ENCODE data around the gene PPP1CA.

The PPP1CA gene

GRCh38 chr11:67401495-67402191 lies at the start of gene PPP1CA:
Gene PPP1CA, minus strand, starts transcription at chr11:67401858. Its CDS starts 76 bp downstream, at chr11:67401782.
- peak; percentile 98 for DNase-seq

GRCh38 chr11:67450796-67451657 lies 49.4 kb upstream of the PPP1CA start:
- no peak for DNase-seq

GRCh38 chr11:67449116-67449844 lies 47.6 kb upstream of the PPP1CA start:
- DNase-seq, result no peak

DNA sequence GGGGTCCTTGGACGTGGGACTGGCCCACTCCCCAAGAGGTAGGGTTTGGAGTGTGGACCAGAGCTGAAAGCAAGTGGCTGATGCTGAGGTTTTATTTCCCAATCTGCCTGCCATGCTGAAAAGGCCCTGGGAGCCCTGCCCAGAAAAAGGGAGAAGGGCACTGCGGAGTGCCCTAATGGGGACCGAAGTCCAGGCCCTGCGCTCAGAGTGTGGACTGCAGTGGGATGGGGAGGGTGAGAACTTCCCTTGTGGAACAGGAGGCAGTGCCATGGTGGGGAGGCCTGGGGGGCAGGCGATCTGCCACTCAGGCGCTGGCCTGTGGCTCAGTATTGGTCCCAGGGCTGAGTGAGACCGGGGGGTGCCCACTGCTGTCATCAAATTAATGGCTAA lies 46.6 kb upstream of the PPP1CA start:
- no peak for DNase-seq

DNA sequence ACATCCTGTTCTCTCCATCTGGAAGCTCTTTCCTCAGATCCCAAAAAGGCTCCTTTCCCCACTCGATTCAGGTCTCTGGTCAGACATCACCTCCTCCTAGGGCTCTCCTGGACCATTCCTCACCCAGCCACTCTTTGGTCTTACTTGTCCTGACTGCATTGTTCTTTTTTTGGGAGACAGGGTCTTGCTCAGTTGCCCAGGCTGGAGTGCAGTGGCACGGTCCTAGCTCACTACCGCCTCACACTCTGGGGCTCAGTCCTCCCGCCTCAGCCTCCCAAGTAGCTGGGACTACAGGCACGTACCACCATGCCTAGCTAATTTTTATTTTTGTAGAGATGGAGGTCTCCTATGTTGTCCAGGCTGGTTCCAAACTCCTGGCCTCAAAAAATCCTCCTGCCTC lies 43.9 kb upstream of the PPP1CA start:
- DNase-seq, result no peak

GRCh38 chr11:67442504-67443404 lies 41.1 kb upstream of the PPP1CA start:
- no peak for DNase-seq

DNA sequence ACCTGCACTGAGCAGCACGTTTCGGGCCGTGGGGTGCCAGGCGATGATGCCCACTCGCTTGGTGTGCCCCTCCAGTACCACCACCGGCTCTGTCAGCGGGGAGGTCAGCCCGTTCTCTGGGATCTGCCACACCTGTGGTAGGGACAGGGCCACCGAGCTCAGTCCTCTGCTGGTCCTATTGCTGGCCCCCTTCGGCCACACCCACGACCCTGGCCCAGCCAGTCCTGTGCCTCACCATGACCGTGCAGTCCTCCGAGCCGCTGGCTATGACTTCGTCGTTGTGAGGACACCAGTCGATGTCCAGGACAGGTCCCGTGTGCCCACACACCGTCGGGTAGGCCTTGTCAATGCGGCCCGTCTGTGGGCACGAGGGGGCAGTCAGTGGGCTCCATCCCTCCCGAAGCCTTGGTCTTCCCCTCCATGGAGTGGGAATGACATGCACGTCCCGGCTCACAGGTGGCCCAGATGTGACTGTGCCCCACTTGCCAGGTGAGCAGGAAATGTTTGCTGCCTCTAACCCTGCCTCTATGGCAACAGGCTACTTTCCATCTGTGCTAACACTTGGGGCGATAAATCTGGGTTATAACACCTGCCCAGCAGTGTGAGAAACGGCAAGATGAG lies 40.2 kb upstream of the PPP1CA start:
- no peak for DNase-seq

GRCh38 chr11:67441098-67441563 lies 39.5 kb upstream of the PPP1CA start:
- no peak for DNase-seq

DNA sequence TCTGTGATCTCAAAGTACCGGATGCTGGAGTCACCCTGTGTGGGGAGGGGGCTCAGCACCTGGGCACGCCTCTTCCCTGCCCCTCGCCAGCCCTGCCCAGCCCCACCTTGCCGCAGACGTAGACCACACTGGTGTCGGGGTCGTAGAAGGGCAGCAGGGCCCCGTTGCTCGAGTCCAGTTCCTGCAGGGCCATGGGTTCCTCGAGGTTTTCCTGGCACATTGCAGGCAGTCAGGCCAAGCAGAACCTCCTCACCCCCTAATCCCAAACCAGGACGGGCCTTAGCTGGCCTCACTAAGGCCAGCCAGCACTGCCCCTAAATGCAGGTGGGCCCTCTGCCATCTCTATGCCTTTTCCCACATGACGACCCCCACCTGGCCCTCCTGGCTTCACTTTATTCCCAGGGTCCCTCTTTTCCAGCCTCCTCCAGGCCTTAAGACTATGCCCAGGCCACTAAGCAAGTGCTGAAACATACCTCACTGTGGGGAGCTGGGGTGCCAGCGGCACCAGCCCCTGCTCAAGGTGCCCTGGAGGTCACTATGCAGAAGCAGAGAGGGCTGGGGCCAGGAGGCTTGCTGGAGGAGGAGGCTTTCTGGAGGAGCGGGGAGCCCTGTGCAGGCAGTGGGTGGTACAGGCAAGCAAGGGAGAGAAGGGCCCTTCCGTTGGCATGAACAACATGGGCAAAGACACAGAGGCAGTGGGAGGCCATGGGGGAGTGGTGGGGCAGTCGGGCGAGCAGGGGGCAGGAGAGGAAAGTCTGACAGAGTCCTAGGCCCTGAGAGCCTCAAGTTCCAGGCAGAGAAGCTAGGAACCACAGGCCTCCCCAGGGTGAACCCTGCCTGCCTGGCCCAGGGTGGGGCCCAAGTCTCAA lies 38.8 kb upstream of the PPP1CA start:
- peak; percentile 72 for DNase-seq

DNA sequence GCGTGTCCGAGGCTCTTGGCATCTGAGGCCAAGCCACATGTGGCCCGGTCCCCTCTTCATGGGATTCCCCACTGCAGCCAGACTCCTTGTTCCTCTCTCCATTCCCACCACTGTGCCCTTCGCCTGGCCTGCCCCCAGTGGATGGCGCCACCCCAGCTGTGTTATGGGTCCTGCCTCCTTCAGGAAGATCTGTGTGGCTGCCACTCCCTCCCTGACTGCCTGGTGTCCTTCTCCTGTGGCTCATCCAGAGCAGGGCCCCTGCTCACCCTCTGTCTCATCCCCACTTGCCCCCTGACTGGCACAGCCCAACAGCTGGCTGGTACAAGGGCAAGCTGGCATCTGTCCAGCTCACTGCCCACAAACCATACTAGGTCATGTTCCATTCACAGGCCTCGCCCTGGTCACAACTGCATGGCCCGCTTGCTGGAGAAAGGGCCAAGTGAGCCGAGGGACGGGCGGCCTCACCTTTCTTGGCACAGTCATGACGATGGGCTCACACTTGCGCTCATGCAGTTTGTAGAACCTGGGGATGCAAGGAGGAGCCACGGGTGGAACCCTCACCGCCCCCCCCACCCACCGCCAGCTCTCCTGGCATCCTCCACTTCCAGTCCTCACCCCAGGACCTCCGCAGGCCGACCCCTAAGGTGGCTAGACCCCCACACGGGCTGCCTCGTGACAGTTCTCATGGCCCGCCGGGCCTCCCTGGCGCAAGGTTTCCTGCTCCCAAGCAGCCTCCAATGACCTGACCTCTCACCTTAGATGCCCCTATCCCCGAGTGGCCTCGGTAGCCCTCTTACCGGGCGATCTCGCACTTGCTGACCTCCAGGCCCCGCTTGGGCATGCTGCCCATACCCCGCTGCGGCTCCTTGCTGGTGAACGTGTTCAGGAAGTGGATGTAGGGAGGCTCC lies 37.9 kb upstream of the PPP1CA start:
- DNase-seq, result peak; percentile 77

DNA sequence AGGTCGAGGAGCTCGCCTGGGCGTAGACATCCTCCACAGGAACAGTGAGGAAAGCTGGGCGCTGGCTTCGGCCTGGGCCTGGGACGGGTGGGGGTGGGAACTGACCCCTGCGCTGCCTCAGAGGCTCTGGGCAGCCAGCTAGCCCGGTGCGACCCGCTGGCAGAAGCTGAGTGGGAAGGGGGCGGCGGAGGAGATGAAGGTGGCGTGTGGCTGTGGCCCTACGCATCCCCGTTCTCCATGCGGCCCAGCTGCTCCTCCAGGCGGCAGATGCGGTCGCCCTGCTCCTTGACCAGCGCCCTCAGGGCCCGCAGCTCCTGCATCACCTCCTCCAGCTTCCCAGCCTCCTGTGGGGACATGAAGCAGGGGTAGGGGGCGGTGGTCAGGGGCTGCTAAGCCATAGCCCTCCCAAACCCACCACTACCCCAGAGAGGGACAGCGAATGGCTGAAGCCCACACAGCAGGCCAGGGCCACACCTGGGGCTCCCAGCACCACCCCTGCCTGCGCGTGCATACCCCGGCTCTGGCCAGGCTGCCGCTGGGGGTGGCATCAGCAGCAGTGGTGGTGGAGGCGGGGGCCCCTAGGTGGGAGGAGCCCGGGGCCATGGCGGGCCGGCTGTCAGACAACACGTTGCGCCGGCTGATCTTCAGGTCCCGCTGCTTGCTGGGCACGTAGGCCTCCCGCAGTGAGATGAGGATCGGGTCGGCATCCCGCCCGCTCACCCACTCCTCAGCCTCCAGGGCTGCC lies 36.7 kb upstream of the PPP1CA start:
- peak; percentile 90 for DNase-seq

DNA sequence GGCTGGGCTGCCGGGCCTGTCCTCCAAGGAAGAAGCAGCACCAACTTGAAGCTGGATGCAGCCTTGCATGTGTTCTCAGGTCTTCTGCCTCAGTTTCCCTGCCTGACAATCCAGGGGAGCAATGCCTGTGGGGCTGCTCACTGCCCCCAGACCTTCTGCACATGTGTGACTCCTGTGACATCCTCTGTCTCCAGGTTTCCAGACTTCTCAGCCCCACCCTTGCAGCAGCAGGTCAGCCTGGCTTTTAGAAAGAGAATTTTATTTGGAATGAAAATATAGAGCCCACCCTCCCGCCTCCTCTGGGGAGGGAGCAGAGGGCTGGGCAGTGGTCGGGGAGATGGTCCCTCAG lies 36.1 kb upstream of the PPP1CA start:
- no peak for DNase-seq

- DNase-seq, result peak; percentile 90
Measured at GRCh38 chr11:67437082-67437808, 35.6 kb upstream of the PPP1CA start, which contains the start of gene PTPRCAP. Gene PTPRCAP, minus strand, starts transcription at chr11:67437682. Its CDS starts 63 bp downstream, at chr11:67437619.

DNA sequence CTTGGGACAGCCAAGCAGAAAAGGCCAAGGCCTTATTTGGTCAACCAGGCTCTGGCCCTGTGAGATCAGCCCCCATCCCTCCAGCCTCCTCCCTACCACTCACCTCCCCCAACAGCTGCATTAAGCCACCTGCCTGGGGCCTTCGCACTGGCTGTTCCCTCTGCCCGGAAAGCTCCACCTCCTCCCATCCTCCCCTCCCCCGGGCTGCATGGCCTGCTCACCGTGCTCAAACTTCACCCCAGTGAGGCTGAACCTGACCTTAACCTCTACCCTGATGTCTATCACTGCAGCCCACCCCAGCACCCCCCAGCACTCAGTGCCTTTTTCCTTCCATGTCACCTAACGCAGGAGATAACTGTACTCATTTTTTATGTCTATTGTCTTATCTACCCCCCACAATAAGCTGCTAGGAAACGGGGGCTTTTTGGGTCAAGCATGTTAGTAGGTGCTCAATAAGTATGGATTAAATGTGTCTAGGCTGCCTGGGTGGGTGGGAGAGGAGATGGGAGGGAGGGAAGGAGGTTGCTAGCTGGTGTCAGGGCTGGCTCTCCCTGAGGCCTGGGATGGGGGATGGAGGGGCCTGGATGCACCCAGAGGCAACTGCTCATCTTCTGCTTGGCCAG lies 34.9 kb upstream of the PPP1CA start:
- DNase-seq, result peak; percentile 88

- DNase-seq, result peak; percentile 77
Measured at GRCh38 chr11:67435727-67436458, 34.2 kb upstream of the PPP1CA start.

DNA sequence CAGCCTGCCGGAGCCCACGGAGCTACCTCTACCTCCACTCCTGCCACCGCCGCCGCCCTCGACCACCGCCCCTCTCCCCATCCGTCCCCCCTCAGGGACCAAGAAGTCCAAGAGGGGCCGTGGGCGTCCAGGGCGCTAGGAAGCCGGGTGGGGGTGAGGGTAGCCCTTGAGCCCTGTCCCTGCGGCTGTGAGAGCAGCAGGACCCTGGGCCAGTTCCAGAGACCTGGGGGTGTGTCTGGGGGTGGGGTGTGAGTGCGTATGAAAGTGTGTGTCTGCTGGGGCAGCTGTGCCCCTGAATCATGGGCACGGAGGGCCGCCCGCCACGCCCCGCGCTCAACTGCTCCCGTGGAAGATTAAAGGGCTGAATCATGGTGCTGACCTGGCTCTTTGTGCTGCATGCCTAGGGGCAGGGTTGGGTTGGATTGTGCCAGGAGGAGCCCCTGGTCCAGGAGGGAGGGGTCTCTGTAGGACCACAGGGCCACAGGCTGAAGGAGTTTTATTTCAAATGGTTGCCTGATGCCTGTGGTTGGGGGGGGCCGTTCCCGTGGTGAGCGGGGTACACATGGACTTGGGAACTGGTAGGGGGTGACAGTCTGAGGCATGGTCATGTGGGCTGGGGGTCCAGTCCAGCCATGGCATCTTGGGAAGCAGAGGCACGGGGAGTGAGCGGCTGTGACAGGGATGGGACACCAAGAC lies 33.5 kb upstream of the PPP1CA start:
- DNase-seq, result peak; percentile 81
